Measurements from ENCODE around the gene IQGAP2.
"Not testable (repeated sequence)": the region's sequence is repeated elsewhere in the genome, so short reads cannot be mapped to it uniquely, and the experiment has no call there.

IQGAP2 gene

GRCh38 chr5:76517334-76517733 is 114.2 kb downstream of the IQGAP2 start:
- Histone ChIP-seq H3K23ac (ENCODE audit: low read depth, low read length, poor library complexity) (no peak overlapping the region), H3K4me2 (ENCODE audit: insufficient read depth, low read length, poor library complexity, severe bottlenecking) (no peak overlapping the region), H2AK5ac (ENCODE audit: low read depth, low read length) (no peak overlapping the region), H3K27me3 (ENCODE audit: control insufficient read depth in 3 of 3, insufficient read depth in 3 of 3, low read depth in 1 of 3, low read length in 3 of 3) (no peaks in the 10 kb centered on the region), H2BK12ac (ENCODE audit: low read length) (no peak overlapping the region), H2BK120ac (ENCODE audit: low read depth, low read length) (no peak overlapping the region), H3K27ac (replicated peaks; ENCODE audit: low read length) (no peak overlapping the region), H3K79me1 (ENCODE audit: low read depth, low read length) (no peaks in the 10 kb centered on the region), H3K4me3 (ENCODE audit: low read length in 2 of 2) (no peak overlapping the region), H4K8ac (ENCODE audit: low read depth, low read length) (no peak overlapping the region), H3K4ac (ENCODE audit: low read length) (no peak overlapping the region), H4K91ac (ENCODE audit: low read depth, low read length, poor library complexity) (no peak overlapping the region), H3K9me3 (replicated peaks in 1 of 2; ENCODE audit: control insufficient read depth in 2 of 2, insufficient read depth in 1 of 2, low read depth in 1 of 2, low read length in 2 of 2) (peaks cover 0 to 5% of the 10 kb centered on the region in 2 donors), H2AFZ (ENCODE audit: low read length) (no peak overlapping the region), H3K18ac (ENCODE audit: low read length) (no peak overlapping the region), H3K9ac (ENCODE audit: low read depth, low read length, poor library complexity) (no peak overlapping the region), H2BK5ac (ENCODE audit: low read length) (no peak overlapping the region), H3K4me1 (ENCODE audit: control insufficient read depth in 2 of 2, insufficient read depth in 1 of 2, low read depth in 1 of 2, low read length in 2 of 2) (peaks cover 0 to 5% of the 10 kb centered on the region in 2 donors), H2BK15ac (ENCODE audit: low read length) (no peak overlapping the region), H3K36me3 (replicated peaks in 1 of 2; ENCODE audit: control insufficient read depth in 2 of 2, insufficient read depth in 2 of 2, low read length in 2 of 2) (no peaks in the 10 kb centered on the region), H3K14ac (ENCODE audit: low read length) (no peak overlapping the region)
- no peak for DNase-seq (ENCODE audit: low spot score)
- WGBS, 2 donors (ENCODE audit: extremely low coverage in 2 of 2, insufficient read length in 2 of 2, insufficient replicate concordance in 1 of 2), result no CpG with 5 or more reads among the region's 3 CpGs

GRCh38 chr5:76518246-76518645 is 115.2 kb downstream of the IQGAP2 start:
- not testable (repeated sequence) for H2BK12ac ChIP-seq (ENCODE audit: low read length); H3K4me1 ChIP-seq (ENCODE audit: control insufficient read depth in 2 of 2, insufficient read depth in 1 of 2, low read depth in 1 of 2, low read length in 2 of 2); H3K18ac ChIP-seq (ENCODE audit: low read length); H4K91ac ChIP-seq (ENCODE audit: low read depth, low read length, poor library complexity); H3K27ac ChIP-seq (replicated peaks; ENCODE audit: low read length); H2BK120ac ChIP-seq (ENCODE audit: low read depth, low read length); H2AK5ac ChIP-seq (ENCODE audit: low read depth, low read length); H3K79me1 ChIP-seq (ENCODE audit: low read depth, low read length); H3K4ac ChIP-seq (ENCODE audit: low read length); DNase-seq (ENCODE audit: low spot score); H3K9me3 ChIP-seq (replicated peaks in 1 of 2; ENCODE audit: control insufficient read depth in 2 of 2, insufficient read depth in 1 of 2, low read depth in 1 of 2, low read length in 2 of 2); H3K36me3 ChIP-seq (replicated peaks in 1 of 2; ENCODE audit: control insufficient read depth in 2 of 2, insufficient read depth in 2 of 2, low read length in 2 of 2); H4K8ac ChIP-seq (ENCODE audit: low read depth, low read length); H3K9ac ChIP-seq (ENCODE audit: low read depth, low read length, poor library complexity); H3K4me3 ChIP-seq (ENCODE audit: low read length in 2 of 2); H3K14ac ChIP-seq (ENCODE audit: low read length); H2AFZ ChIP-seq (ENCODE audit: low read length); H2BK15ac ChIP-seq (ENCODE audit: low read length); H3K4me2 ChIP-seq (ENCODE audit: insufficient read depth, low read length, poor library complexity, severe bottlenecking); H3K27me3 ChIP-seq (ENCODE audit: control insufficient read depth in 3 of 3, insufficient read depth in 3 of 3, low read depth in 1 of 3, low read length in 3 of 3); H2BK5ac ChIP-seq (ENCODE audit: low read length); H3K23ac ChIP-seq (ENCODE audit: low read depth, low read length, poor library complexity)
- WGBS, 2 donors (ENCODE audit: extremely low coverage in 2 of 2, insufficient read length in 2 of 2, insufficient replicate concordance in 1 of 2), result no CpG with 5 or more reads among the region's 5 CpGs

DNA sequence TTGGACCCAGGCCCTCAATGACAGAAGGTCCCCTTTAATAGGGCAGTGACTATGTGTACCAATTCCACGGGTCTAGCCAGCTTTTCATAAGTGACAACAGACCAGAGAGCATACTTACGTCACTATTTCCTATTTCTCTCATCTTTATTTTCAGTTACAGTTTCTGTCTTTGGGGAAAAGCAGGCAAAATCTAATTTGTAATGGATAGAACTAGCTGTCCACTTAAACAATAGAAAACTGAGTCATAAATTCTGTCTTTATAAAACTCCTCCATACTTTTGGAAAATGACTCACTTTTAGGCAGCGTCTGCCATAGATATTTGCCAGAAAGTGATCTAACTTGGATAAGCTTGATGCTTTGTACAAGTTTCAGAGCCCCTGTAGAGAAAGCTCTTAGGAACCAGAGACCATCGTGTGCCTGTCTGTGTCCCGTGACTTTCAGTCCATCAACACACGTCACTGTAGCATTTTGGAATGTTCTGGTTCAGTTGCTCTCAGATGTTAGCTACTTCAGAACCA is 118.2 kb downstream of the IQGAP2 start:
- H4K8ac ChIP-seq (ENCODE audit: low read depth, low read length), result no peak overlapping the region
- H3K4me2 ChIP-seq (ENCODE audit: insufficient read depth, low read length, poor library complexity, severe bottlenecking), result no peak overlapping the region
- no peak overlapping the region for H3K9ac ChIP-seq (ENCODE audit: low read depth, low read length, poor library complexity)
- no peaks in the 10 kb centered on the region for H3K36me3 ChIP-seq (replicated peaks in 1 of 2; ENCODE audit: control insufficient read depth in 2 of 2, insufficient read depth in 2 of 2, low read length in 2 of 2)
- H3K79me1 ChIP-seq (ENCODE audit: low read depth, low read length), result no peaks in the 10 kb centered on the region
- no peak overlapping the region for H3K23ac ChIP-seq (ENCODE audit: low read depth, low read length, poor library complexity)
- H3K4me3 ChIP-seq (ENCODE audit: low read length in 2 of 2), result no peak overlapping the region
- H2BK15ac ChIP-seq (ENCODE audit: low read length), result no peak overlapping the region
- DNase-seq (ENCODE audit: low spot score), result no peak
- H2BK12ac ChIP-seq (ENCODE audit: low read length), result no peak overlapping the region
- H3K4ac ChIP-seq (ENCODE audit: low read length), result no peak overlapping the region
- peaks cover 0 to 5% of the 10 kb centered on the region in 2 donors for H3K9me3 ChIP-seq (replicated peaks in 1 of 2; ENCODE audit: control insufficient read depth in 2 of 2, insufficient read depth in 1 of 2, low read depth in 1 of 2, low read length in 2 of 2)
- H2BK120ac ChIP-seq (ENCODE audit: low read depth, low read length), result no peak overlapping the region
- no peak overlapping the region for H3K27ac ChIP-seq (replicated peaks; ENCODE audit: low read length)
- no CpG with 5 or more reads among the region's 6 CpGs for WGBS, 2 donors (ENCODE audit: extremely low coverage in 2 of 2, insufficient read length in 2 of 2, insufficient replicate concordance in 1 of 2)
- no peak overlapping the region for H2AFZ ChIP-seq (ENCODE audit: low read length)
- no peak overlapping the region for H4K91ac ChIP-seq (ENCODE audit: low read depth, low read length, poor library complexity)
- H2AK5ac ChIP-seq (ENCODE audit: low read depth, low read length), result no peak overlapping the region
- no peak overlapping the region for H2BK5ac ChIP-seq (ENCODE audit: low read length)
- no peak overlapping the region for H3K14ac ChIP-seq (ENCODE audit: low read length)
- peaks cover 6 to 24% of the 10 kb centered on the region in 2 donors for H3K4me1 ChIP-seq (ENCODE audit: control insufficient read depth in 2 of 2, insufficient read depth in 1 of 2, low read depth in 1 of 2, low read length in 2 of 2)
- H3K18ac ChIP-seq (ENCODE audit: low read length), result no peak overlapping the region
- no peaks in the 10 kb centered on the region for H3K27me3 ChIP-seq (ENCODE audit: control insufficient read depth in 3 of 3, insufficient read depth in 3 of 3, low read depth in 1 of 3, low read length in 3 of 3)

GRCh38 chr5:76522103-76522935 is 119.2 kb downstream of the IQGAP2 start:
- peaks cover 6 to 22% of the 10 kb centered on the region in 2 donors for H3K4me1 ChIP-seq (ENCODE audit: control insufficient read depth in 2 of 2, insufficient read depth in 1 of 2, low read depth in 1 of 2, low read length in 2 of 2)
- no peak overlapping the region for H3K4ac ChIP-seq (ENCODE audit: low read length)
- no peak overlapping the region for H3K23ac ChIP-seq (ENCODE audit: low read depth, low read length, poor library complexity)
- no peak overlapping the region for H4K8ac ChIP-seq (ENCODE audit: low read depth, low read length)
- H3K4me3 ChIP-seq (ENCODE audit: low read length in 2 of 2), result no peak overlapping the region
- peaks cover 0 to 5% of the 10 kb centered on the region in 2 donors for H3K9me3 ChIP-seq (replicated peaks in 1 of 2; ENCODE audit: control insufficient read depth in 2 of 2, insufficient read depth in 1 of 2, low read depth in 1 of 2, low read length in 2 of 2)
- H3K36me3 ChIP-seq (replicated peaks in 1 of 2; ENCODE audit: control insufficient read depth in 2 of 2, insufficient read depth in 2 of 2, low read length in 2 of 2), result no peaks in the 10 kb centered on the region
- H2BK15ac ChIP-seq (ENCODE audit: low read length), result no peak overlapping the region
- H3K14ac ChIP-seq (ENCODE audit: low read length), result no peak overlapping the region
- WGBS, 2 donors (ENCODE audit: extremely low coverage in 2 of 2, insufficient read length in 2 of 2, insufficient replicate concordance in 1 of 2), result no CpG with 5 or more reads among the region's 11 CpGs
- H2BK120ac ChIP-seq (ENCODE audit: low read depth, low read length), result no peak overlapping the region
- no peaks in the 10 kb centered on the region for H3K79me1 ChIP-seq (ENCODE audit: low read depth, low read length)
- no peak overlapping the region for H4K91ac ChIP-seq (ENCODE audit: low read depth, low read length, poor library complexity)
- no peak overlapping the region for H2AFZ ChIP-seq (ENCODE audit: low read length)
- no peak overlapping the region for H2BK12ac ChIP-seq (ENCODE audit: low read length)
- no peak overlapping the region for H2AK5ac ChIP-seq (ENCODE audit: low read depth, low read length)
- no peak overlapping the region for H3K9ac ChIP-seq (ENCODE audit: low read depth, low read length, poor library complexity)
- H3K4me2 ChIP-seq (ENCODE audit: insufficient read depth, low read length, poor library complexity, severe bottlenecking), result no peak overlapping the region
- H3K18ac ChIP-seq (ENCODE audit: low read length), result no peak overlapping the region
- no peak overlapping the region for H3K27ac ChIP-seq (replicated peaks; ENCODE audit: low read length)
- H2BK5ac ChIP-seq (ENCODE audit: low read length), result no peak overlapping the region
- no peak for DNase-seq (ENCODE audit: low spot score)
- no peaks in the 10 kb centered on the region for H3K27me3 ChIP-seq (ENCODE audit: control insufficient read depth in 3 of 3, insufficient read depth in 3 of 3, low read depth in 1 of 3, low read length in 3 of 3)

All from neuronal stem cell (in vitro differentiated cells).